ENCODE results near the gene FAM13A.

Gene FAM13A

GRCh38 chr4:88811904-88812303, 245.1 kb downstream of the FAM13A start:
- Histone ChIP-seq H3K4me2 (ENCODE audit: low read length) (no peak overlapping the region), H3K27ac (ENCODE audit: low read depth, low read length) (no peak overlapping the region), H3K27me3 (ENCODE audit: control insufficient read depth, low read length) (peaks cover 7% of the 10 kb centered on the region; the same call in 1 of the 2 replicates), H3K79me2 (ENCODE audit: control insufficient read depth, low read length) (no peaks in the 10 kb centered on the region), H3K36me3 (ENCODE audit: control insufficient read depth, low read length) (no peaks in the 10 kb centered on the region), H3F3A (ENCODE audit: control insufficient read depth, insufficient read depth) (no peaks in the 10 kb centered on the region), H3K4me1 (ENCODE audit: control insufficient read depth, low read length) (no peaks in the 10 kb centered on the region), H3K9me2 (replicated peaks; ENCODE audit: control insufficient read depth, low read length) (no peaks in the 10 kb centered on the region), H4K20me1 (ENCODE audit: control insufficient read depth, insufficient read depth, low read depth, low read length) (no peaks in the 10 kb centered on the region), H3K9me3 (ENCODE audit: control insufficient read depth, insufficient read depth, low read length) (no peaks in the 10 kb centered on the region), H3K4me3 (ENCODE audit: low read length) (no peak overlapping the region)
- TF ChIP-seq EZH2phosphoT487 (IDR thresholded peaks at IDR 0.05; ENCODE audit: borderline replicate concordance, low read length) (no peak), CTCF (IDR thresholded peaks at IDR 0.05; ENCODE audit: low read depth, low read length, poor library complexity, severe bottlenecking) (no peak)

DNA sequence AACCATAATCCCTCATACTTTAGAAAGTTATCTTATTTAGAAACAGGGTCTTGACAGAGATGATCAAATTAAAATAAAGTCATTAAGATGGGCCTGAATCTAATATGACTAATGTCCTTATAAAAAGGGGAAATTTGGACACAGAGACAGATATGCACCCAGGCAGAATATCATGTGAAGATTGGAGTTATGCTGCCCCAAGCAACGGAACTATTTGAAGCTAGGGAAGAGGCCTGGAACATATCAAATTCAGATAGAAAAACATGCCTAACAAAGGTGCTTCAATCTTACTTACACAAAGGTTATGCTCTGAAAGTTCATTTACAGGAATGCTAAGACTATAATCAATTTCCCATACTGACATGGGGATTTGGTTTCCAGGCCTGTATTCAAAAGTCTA, 246.7 kb downstream of the FAM13A start:
- Histone ChIP-seq H3K9me2 (replicated peaks; ENCODE audit: control insufficient read depth, low read length) (no peaks in the 10 kb centered on the region), H3K4me1 (ENCODE audit: control insufficient read depth, low read length) (no peaks in the 10 kb centered on the region), H3K4me3 (ENCODE audit: low read length) (no peak overlapping the region), H3K36me3 (ENCODE audit: control insufficient read depth, low read length) (no peaks in the 10 kb centered on the region), H3K4me2 (ENCODE audit: low read length) (no peak overlapping the region), H4K20me1 (ENCODE audit: control insufficient read depth, insufficient read depth, low read depth, low read length) (no peaks in the 10 kb centered on the region), H3K9me3 (ENCODE audit: control insufficient read depth, insufficient read depth, low read length) (no peaks in the 10 kb centered on the region), H3F3A (ENCODE audit: control insufficient read depth, insufficient read depth) (no peaks in the 10 kb centered on the region), H3K27ac (ENCODE audit: low read depth, low read length) (no peak overlapping the region), H3K79me2 (ENCODE audit: control insufficient read depth, low read length) (no peaks in the 10 kb centered on the region), H3K27me3 (ENCODE audit: control insufficient read depth, low read length) (peaks cover 4% of the 10 kb centered on the region; the same call in 1 of the 2 replicates)
- TF ChIP-seq EZH2phosphoT487 (IDR thresholded peaks at IDR 0.05; ENCODE audit: borderline replicate concordance, low read length) (no peak), CTCF (IDR thresholded peaks at IDR 0.05; ENCODE audit: low read depth, low read length, poor library complexity, severe bottlenecking) (no peak)

- Histone ChIP-seq H3K4me3 (ENCODE audit: low read length) (no peak overlapping the region), H3K36me3 (ENCODE audit: control insufficient read depth, low read length) (no peaks in the 10 kb centered on the region), H3K27me3 (ENCODE audit: control insufficient read depth, low read length) (peaks cover 4% of the 10 kb centered on the region; the same call in 1 of the 2 replicates), H4K20me1 (ENCODE audit: control insufficient read depth, insufficient read depth, low read depth, low read length) (no peaks in the 10 kb centered on the region), H3K79me2 (ENCODE audit: control insufficient read depth, low read length) (no peaks in the 10 kb centered on the region), H3K27ac (ENCODE audit: low read depth, low read length) (no peak overlapping the region), H3F3A (ENCODE audit: control insufficient read depth, insufficient read depth) (no peaks in the 10 kb centered on the region), H3K9me2 (replicated peaks; ENCODE audit: control insufficient read depth, low read length) (no peaks in the 10 kb centered on the region), H3K9me3 (ENCODE audit: control insufficient read depth, insufficient read depth, low read length) (no peaks in the 10 kb centered on the region), H3K4me1 (ENCODE audit: control insufficient read depth, low read length) (no peaks in the 10 kb centered on the region), H3K4me2 (ENCODE audit: low read length) (no peak overlapping the region)
- TF ChIP-seq CTCF (IDR thresholded peaks at IDR 0.05; ENCODE audit: low read depth, low read length, poor library complexity, severe bottlenecking): no peak
- no peak for TF ChIP-seq EZH2phosphoT487 (IDR thresholded peaks at IDR 0.05; ENCODE audit: borderline replicate concordance, low read length)
These were observed 247.3 kb downstream of the FAM13A start for GRCh38 chr4:88809576-88810219.

All from DOHH2 (cell line).